ENCODE results near the gene KLK6. TPM values are rescaled to one million over a fixed set of nuclear protein-coding genes. Genes with fewer than 3 reads are reported as not detected.

The KLK6 gene
- total RNA-seq, 2 donors from 2014 or later, result 1.8 TPM; not detected in 1

- WGBS, result 73% methylated on average over 2 of the region's 2 CpGs
- Histone ChIP-seq H3K9me3 (no peaks in the 10 kb centered on the region), H3K4me3 (no peak overlapping the region), H3K4me1 (replicated peaks) (no peaks in the 10 kb centered on the region), H3K27me3 (replicated peaks; ENCODE audit: insufficient read depth) (no peaks in the 10 kb centered on the region), H3K36me3 (no peaks in the 10 kb centered on the region), H3K27ac (no peak overlapping the region)
- intact Hi-C loops (cut with DNase I), result no loop called here
- TF ChIP-seq POLR2A (IDR thresholded peaks at IDR 0.05), result no peak
- TF ChIP-seq, protein P1, sequence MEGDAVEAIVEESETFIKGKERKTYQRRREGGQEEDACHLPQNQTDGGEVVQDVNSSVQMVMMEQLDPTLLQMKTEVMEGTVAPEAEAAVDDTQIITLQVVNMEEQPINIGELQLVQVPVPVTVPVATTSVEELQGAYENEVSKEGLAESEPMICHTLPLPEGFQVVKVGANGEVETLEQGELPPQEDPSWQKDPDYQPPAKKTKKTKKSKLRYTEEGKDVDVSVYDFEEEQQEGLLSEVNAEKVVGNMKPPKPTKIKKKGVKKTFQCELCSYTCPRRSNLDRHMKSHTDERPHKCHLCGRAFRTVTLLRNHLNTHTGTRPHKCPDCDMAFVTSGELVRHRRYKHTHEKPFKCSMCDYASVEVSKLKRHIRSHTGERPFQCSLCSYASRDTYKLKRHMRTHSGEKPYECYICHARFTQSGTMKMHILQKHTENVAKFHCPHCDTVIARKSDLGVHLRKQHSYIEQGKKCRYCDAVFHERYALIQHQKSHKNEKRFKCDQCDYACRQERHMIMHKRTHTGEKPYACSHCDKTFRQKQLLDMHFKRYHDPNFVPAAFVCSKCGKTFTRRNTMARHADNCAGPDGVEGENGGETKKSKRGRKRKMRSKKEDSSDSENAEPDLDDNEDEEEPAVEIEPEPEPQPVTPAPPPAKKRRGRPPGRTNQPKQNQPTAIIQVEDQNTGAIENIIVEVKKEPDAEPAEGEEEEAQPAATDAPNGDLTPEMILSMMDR (IDR thresholded peaks at IDR 0.05), result no peak
- TF ChIP-seq POLR2AphosphoS5 (IDR thresholded peaks at IDR 0.05), result no peak
- DNase-seq (ENCODE audit: low spot score), result no peak
Observed at GRCh38 chr19:50916069-50916468, 53.3 kb downstream of the KLK6 start.

DNA sequence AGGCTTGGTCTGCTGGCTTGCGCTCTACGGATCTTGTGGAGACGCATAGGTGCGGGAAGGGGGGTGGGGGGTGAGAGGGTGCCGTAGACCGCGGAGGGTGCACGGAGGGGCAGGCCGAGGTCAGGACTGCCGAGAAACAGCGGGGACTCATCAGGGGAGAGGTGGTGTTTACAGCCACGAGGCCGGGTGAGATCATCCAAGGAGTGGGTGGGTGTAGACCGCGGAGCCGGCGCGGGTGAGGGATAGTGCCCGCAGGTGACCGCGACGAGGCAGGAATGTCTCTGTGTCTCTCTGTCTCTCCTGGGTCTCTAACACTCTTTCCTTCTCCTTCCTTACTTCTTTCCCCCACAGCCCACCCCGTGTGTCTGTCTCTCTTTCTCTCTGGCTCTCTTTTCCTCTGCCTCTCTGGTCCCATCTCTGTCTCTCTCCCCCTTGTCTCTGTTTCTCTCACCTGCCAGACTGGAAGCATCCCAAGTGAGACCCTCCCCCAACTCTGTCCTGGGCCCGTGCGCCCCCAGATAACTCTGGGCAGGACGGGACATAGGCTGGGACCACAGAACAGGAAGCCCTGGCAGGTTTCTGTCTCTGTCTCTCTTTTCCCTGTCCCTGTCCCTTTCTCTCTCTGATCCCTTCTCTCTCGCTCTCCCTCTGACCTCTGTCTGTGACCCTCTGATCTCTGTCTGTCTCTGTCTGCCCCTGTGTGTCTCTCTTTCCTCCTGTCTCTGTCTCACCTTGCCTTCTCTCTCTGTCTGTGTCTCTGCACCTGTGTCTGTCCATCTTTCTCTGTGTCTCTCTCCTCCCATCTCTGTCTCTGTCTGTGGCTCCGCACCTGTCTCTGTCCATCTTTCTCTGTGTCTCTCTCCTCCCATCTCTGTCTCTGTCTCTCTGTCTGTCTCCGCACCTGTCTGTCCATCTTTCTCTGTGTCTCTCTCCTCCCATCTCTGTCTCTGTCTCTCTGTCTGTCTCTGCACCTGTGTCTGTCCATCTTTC is 56.4 kb downstream of the KLK6 start:
- intact Hi-C loops (cut with DNase I), result no loop called here
- Histone ChIP-seq H3K27me3 (replicated peaks; ENCODE audit: insufficient read depth) (no peaks in the 10 kb centered on the region), H3K4me1 (replicated peaks) (no peaks in the 10 kb centered on the region), H3K4me3 (no peak overlapping the region), H3K27ac (no peak overlapping the region), H3K36me3 (no peaks in the 10 kb centered on the region), H3K9me3 (no peaks in the 10 kb centered on the region)
- 12% methylated on average over 29 of the region's 29 CpGs for WGBS
- DNase-seq (ENCODE audit: low spot score), result no peak
- TF ChIP-seq, protein P1 (IDR thresholded peaks at IDR 0.05), result no peak
- no peak for TF ChIP-seq POLR2A (IDR thresholded peaks at IDR 0.05)
- TF ChIP-seq POLR2AphosphoS5 (IDR thresholded peaks at IDR 0.05), result no peak

DNA sequence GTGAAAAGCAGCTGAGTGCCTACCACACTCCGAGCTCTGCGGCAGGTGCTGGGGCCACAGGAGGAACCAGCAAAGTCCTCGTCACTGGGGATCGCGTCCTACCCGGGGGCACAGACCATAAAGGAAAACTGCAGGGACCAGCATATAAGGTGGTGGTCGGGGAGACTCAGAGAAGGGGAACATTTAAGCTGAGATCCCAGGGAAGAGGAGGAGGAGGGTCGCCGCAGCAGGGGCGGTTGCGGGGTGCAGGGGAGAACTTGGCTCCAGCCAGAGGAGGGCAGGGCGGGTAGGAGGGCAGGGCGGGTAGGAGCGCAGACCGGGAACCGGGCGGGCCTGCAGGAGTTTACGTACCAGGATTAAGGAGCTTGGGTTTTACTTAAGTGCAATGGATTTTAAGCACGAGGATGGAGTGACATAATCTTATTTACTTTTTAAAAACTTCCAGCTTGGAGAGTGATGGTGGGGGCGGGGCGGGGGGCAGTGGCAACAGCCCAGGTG is 57.2 kb downstream of the KLK6 start:
- no peak overlapping the region for H3K4me3 ChIP-seq
- no peaks in the 10 kb centered on the region for H3K4me1 ChIP-seq (replicated peaks)
- WGBS, result 23% methylated on average over 21 of the region's 21 CpGs
- no peak for DNase-seq (ENCODE audit: low spot score)
- intact Hi-C loops (cut with DNase I), result no loop called here
- no peak overlapping the region for H3K27ac ChIP-seq
- no peaks in the 10 kb centered on the region for H3K36me3 ChIP-seq
- H3K27me3 ChIP-seq (replicated peaks; ENCODE audit: insufficient read depth), result no peaks in the 10 kb centered on the region
- no peaks in the 10 kb centered on the region for H3K9me3 ChIP-seq
- TF ChIP-seq, protein P1 (IDR thresholded peaks at IDR 0.05), result no peak

GRCh38 chr19:50911206-50912101 is 57.9 kb downstream of the KLK6 start, which contains the start of gene KLK4:
Gene KLK4, minus strand, starts transcription at chr19:50911395. Its CDS starts 657 bp downstream, at chr19:50910738.
- TF ChIP-seq POLR2AphosphoS5 (IDR thresholded peaks at IDR 0.05), result no peak
- no peaks in the 10 kb centered on the region for H3K36me3 ChIP-seq
- no peak within 1 kb of the TSS for H3K27ac ChIP-seq
- no peaks in the 10 kb centered on the region for H3K27me3 ChIP-seq (replicated peaks; ENCODE audit: insufficient read depth)
- no peaks in the 10 kb centered on the region for H3K4me1 ChIP-seq (replicated peaks)
- no peak for DNase-seq (ENCODE audit: low spot score)
- intact Hi-C loops (cut with DNase I), result no loop called here
- WGBS, result 70% methylated on average over 9 of the region's 9 CpGs
- no peaks in the 10 kb centered on the region for H3K9me3 ChIP-seq
- no peak within 1 kb of the TSS for H3K4me3 ChIP-seq

DNA sequence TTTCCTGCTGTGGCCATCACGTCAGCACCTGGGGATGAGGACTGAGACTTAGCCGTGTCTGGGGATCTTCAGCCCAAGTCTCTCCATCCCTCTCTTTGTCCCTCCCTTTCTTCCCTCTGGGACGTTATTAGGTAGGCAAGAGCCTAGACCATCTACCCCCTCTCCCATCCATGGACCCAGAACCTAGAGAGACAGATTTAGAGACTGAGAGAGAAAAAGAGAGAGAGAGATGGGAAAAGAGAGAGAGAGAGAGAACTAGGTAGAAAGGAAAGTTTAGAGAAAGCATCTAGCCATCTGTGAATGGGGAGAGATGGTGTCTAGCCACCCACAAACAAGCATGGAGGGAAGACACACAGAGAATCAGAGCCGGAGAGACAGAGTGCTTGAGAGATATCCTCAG is 58.7 kb downstream of the KLK6 start:
- Histone ChIP-seq H3K36me3 (no peaks in the 10 kb centered on the region), H3K4me1 (replicated peaks) (no peaks in the 10 kb centered on the region), H3K27me3 (replicated peaks; ENCODE audit: insufficient read depth) (no peaks in the 10 kb centered on the region), H3K27ac (no peak overlapping the region), H3K9me3 (no peaks in the 10 kb centered on the region), H3K4me3 (no peak overlapping the region)
- no peak for DNase-seq (ENCODE audit: low spot score)
- no peak for TF ChIP-seq POLR2A (IDR thresholded peaks at IDR 0.05)
- TF ChIP-seq POLR2AphosphoS5 (IDR thresholded peaks at IDR 0.05), result no peak
- TF ChIP-seq, protein P1 (IDR thresholded peaks at IDR 0.05), result no peak
- 65% methylated on average over 4 of the region's 4 CpGs for WGBS
- intact Hi-C loops (cut with DNase I), result no loop called here
